ENCODE measurements around the gene DCTD. TPM values are rescaled to one million over a fixed set of nuclear protein-coding genes. Genes with fewer than 3 reads are reported as not detected.
"Not testable (repeated sequence)": the region's sequence is repeated elsewhere in the genome, so short reads cannot be mapped to it uniquely, and the experiment has no call there.

The DCTD gene
- total RNA-seq, 4 donors from 2014 or later, result 99.3 to 150 (median 119) TPM

GRCh38 chr4:182903013-182903412 lies 14.2 kb downstream of the DCTD start:
- Histone ChIP-seq H3K9me3 (no peaks in the 10 kb centered on the region), H3K4me1 (peaks cover 15 to 22% of the 10 kb centered on the region in 2 donors), H3K27me3 (no peaks in the 10 kb centered on the region), H3K36me3 (peaks cover 6 to 9% of the 10 kb centered on the region in 2 donors), H3K27ac (no peak overlapping the region), H3K4me3 (replicated peaks in 1 of 3) (no peak overlapping the region)
- intact Hi-C loops (cut with DNase I), result no loop called here
- TF ChIP-seq CTCF (IDR thresholded peaks at IDR 0.05) (no peak), POLR2A (IDR thresholded peaks at IDR 0.05) (no peak)
- no peak for DNase-seq
- WGBS, 2 donors, result 96% methylated on average over 9 of the region's 9 CpGs

- no peaks in the 10 kb centered on the region for H3K27me3 ChIP-seq
- H3K27ac ChIP-seq, result peak overlapping the region in 1 of 3 donors; percentile 94
- peak in 1 of 2 donors; percentile 13 for DNase-seq
- H3K4me1 ChIP-seq, result peaks cover 32 to 37% of the 10 kb centered on the region in 2 donors
- peaks cover 6 to 9% of the 10 kb centered on the region in 2 donors for H3K36me3 ChIP-seq
- no peaks in the 10 kb centered on the region for H3K9me3 ChIP-seq
- 91 to 92% methylated on average over 9 of the region's 9 CpGs for WGBS, 2 donors
- intact Hi-C loops (cut with DNase I), result no loop called here
- TF ChIP-seq POLR2A (IDR thresholded peaks at IDR 0.05) (no peak), CTCF (IDR thresholded peaks at IDR 0.05) (no peak)
- H3K4me3 ChIP-seq (replicated peaks in 1 of 3), result no peak overlapping the region
Observed at GRCh38 chr4:182901337-182901736, 15.8 kb downstream of the DCTD start.

- DNase-seq; H3K27me3 ChIP-seq; intact Hi-C loops (cut with DNase I); H3K4me3 ChIP-seq (replicated peaks in 1 of 3); H3K9me3 ChIP-seq; H3K36me3 ChIP-seq: not testable (repeated sequence)
- WGBS, 2 donors, result 75 to 88% methylated on average over 2 of the region's 2 CpGs
- Histone ChIP-seq H3K27ac (peak overlapping the region; percentile 86 to 94 (median 93)), H3K4me1 (peaks cover 45 to 51% of the 10 kb centered on the region in 2 donors)
Observed at GRCh38 chr4:182900021-182900420, 17.2 kb downstream of the DCTD start.

- no peaks in the 10 kb centered on the region for H3K27me3 ChIP-seq
- WGBS, 2 donors, result 45 to 49% methylated on average over 5 of the region's 5 CpGs
- H3K4me3 ChIP-seq (replicated peaks in 1 of 3), result no peak overlapping the region
- H3K27ac ChIP-seq, result peak overlapping the region; percentile 86 to 94 (median 93)
- TF ChIP-seq POLR2A (IDR thresholded peaks at IDR 0.05) (no peak), CTCF (IDR thresholded peaks at IDR 0.05) (no peak)
- H3K4me1 ChIP-seq, result peaks cover 57 to 61% of the 10 kb centered on the region in 2 donors
- DNase-seq, result peak; percentile 54 to 58
- H3K36me3 ChIP-seq, result peaks cover 4 to 8% of the 10 kb centered on the region in 2 donors
- intact Hi-C loops (cut with DNase I), result no loop called here
- no peaks in the 10 kb centered on the region for H3K9me3 ChIP-seq
Observed at GRCh38 chr4:182898479-182898799, 18.7 kb downstream of the DCTD start.

GRCh38 chr4:182897601-182898478 lies 19.3 kb downstream of the DCTD start:
- Histone ChIP-seq H3K27me3 (no peaks in the 10 kb centered on the region), H3K9me3 (no peaks in the 10 kb centered on the region), H3K4me1 (peaks cover 61 to 66% of the 10 kb centered on the region in 2 donors), H3K27ac (peak overlapping the region; percentile 86 to 94 (median 93)), H3K36me3 (peaks cover 0 to 5% of the 10 kb centered on the region in 2 donors), H3K4me3 (replicated peaks in 1 of 3) (no peak overlapping the region)
- peak; percentile 88 to 90 for DNase-seq
- no peak for TF ChIP-seq POLR2A (IDR thresholded peaks at IDR 0.05)
- TF ChIP-seq CTCF (IDR thresholded peaks at IDR 0.05), result no peak
- intact Hi-C loops (cut with DNase I), result no loop called here
- WGBS, 2 donors, result 60 to 61% methylated on average over 20 of the region's 20 CpGs
